HEK293 (cell line): ENCODE data around the gene RGS4.

Experiments
- HOXA7 ChIP-seq: sonication (generic); formaldehyde crosslinking; IDR thresholded peaks from 2 replicates; pipeline ENCODE4 v1.8.1; 2022; ENCODE audit warnings: missing genetic modification reagents, borderline replicate concordance
- PATZ1 ChIP-seq: fragments of 450-650 bp; formaldehyde crosslinking; IDR thresholded peaks from 2 replicates; pipeline ENCODE4 v1.5.1; 2016; ENCODE audit warnings: missing biosample characterization, missing genetic modification characterization
- SP2 ChIP-seq: fragments of 450-650 bp; formaldehyde crosslinking; IDR thresholded peaks from 2 replicates; pipeline ENCODE4 v1.5.1; 2016; ENCODE audit warnings: missing biosample characterization, missing genetic modification characterization
- WT1 ChIP-seq: fragments of 450-650 bp; formaldehyde crosslinking; IDR thresholded peaks from 2 replicates; pipeline ENCODE4 v1.5.1; 2016; ENCODE audit warnings: missing biosample characterization, missing genetic modification characterization
- ZBTB8A ChIP-seq: fragments of 450-650 bp; formaldehyde crosslinking; IDR thresholded peaks from 2 replicates; pipeline ENCODE4 v1.5.1; 2016; ENCODE audit warnings: missing biosample characterization, missing genetic modification characterization
- ZSCAN30 ChIP-seq: fragments of 450-650 bp; IDR thresholded peaks from 2 replicates; pipeline ENCODE4 v1.5.1; 2018; ENCODE audit warnings: missing biosample characterization, mild to moderate bottlenecking, missing genetic modification characterization, moderate library complexity

DNA sequence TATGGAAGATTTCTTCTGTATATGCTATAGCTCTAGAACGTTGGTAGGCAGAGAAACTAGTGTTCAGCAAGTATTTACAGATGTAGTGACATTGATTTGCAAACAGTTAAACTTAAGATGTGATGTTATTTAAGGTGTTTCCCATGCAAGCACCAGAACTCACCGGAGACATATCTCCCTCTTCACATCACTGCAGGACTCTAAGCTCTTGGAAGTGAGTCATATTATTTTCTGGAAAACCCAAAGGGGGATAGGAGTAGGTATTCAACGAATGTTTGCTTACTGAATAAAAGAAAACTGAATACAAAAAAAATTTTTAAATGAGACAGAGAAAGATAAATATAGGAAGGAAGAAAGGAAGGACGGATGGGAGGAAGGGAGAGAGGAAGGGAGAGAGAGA is 25.0 kb downstream of the RGS4 start:
- TF ChIP-seq HOXA7 (CRISPR knock-in tag) (no peak), ZSCAN30 (tag by site-specific recombination) (no peak), SP2 (tag by site-specific recombination) (no peak), WT1 (tag by site-specific recombination) (no peak), ZBTB8A (tag by site-specific recombination) (no peak), PATZ1 (tag by site-specific recombination) (no peak)
